DND-41 (cell line): ENCODE data around the gene ZNF503.

Source experiments
- EZH2 ChIP-seq: IDR thresholded peaks from 3 replicates; pipeline ENCODE4 v1.6.1; 2012; ENCODE audit warnings: borderline replicate concordance, low read depth, mild to moderate bottlenecking, moderate library complexity, low read length, inconsistent platforms; ENCODE audit not compliant: severe bottlenecking
- TF ChIP-seq, protein P1 (sequence below): IDR thresholded peaks from 2 replicates; pipeline ENCODE4 v1.5.1; 2012; ENCODE audit warnings: borderline replicate concordance, low read length, moderate library complexity, mild to moderate bottlenecking; ENCODE audit not compliant: poor library complexity, severe bottlenecking; ENCODE audit errors: extremely low read depth

DNA sequence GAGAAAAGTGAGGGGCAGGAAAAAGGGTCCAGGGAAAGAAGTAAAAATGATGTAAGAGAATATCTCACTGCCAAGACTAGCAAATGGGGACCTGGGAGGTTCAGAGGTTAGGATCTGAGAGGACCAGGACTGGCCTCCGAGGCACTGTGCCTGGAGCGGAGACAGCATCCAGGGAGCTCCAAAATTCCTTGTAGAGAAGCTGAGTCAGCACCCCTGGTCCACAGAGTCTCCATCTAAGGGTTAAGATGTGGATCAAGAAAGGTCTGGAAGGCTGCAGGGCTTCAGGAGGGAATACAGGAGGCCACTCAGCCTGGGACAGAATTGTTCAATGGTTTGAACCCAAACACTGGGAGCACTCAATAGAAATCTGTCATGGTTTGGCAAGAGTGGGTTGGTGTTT lies 30.6 kb downstream of the ZNF503 start:
- TF ChIP-seq, protein P1, sequence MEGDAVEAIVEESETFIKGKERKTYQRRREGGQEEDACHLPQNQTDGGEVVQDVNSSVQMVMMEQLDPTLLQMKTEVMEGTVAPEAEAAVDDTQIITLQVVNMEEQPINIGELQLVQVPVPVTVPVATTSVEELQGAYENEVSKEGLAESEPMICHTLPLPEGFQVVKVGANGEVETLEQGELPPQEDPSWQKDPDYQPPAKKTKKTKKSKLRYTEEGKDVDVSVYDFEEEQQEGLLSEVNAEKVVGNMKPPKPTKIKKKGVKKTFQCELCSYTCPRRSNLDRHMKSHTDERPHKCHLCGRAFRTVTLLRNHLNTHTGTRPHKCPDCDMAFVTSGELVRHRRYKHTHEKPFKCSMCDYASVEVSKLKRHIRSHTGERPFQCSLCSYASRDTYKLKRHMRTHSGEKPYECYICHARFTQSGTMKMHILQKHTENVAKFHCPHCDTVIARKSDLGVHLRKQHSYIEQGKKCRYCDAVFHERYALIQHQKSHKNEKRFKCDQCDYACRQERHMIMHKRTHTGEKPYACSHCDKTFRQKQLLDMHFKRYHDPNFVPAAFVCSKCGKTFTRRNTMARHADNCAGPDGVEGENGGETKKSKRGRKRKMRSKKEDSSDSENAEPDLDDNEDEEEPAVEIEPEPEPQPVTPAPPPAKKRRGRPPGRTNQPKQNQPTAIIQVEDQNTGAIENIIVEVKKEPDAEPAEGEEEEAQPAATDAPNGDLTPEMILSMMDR: no peak
- no peak for TF ChIP-seq EZH2
